Hepatocyte (in vitro differentiated cells): ENCODE measurements around the gene SENP1.

Source experiments
- EZH2 ChIP-seq: fragments of 200-600 bp; sonication (generic); IDR thresholded peaks from 2 replicates; pipeline ENCODE4 v1.6.1; 2016; ENCODE audit warnings: antibody characterized with exemption, mild to moderate bottlenecking, borderline replicate concordance
- EZH2phosphoT487 ChIP-seq: fragments of 200-600 bp; sonication (generic); IDR thresholded peaks from one replicate; pipeline ENCODE4 v1.6.1; 2018; ENCODE audit warnings: antibody characterized with exemption, mild to moderate bottlenecking, low read depth, moderate library complexity; ENCODE audit not compliant: unreplicated experiment, severe bottlenecking
- TF ChIP-seq, protein P1 (sequence below): fragments of 200-600 bp; sonication (generic); IDR thresholded peaks from 2 replicates; pipeline ENCODE4 v1.5.1; 2016; ENCODE audit warnings: antibody characterized with exemption, mild to moderate bottlenecking; ENCODE audit not compliant: poor library complexity

DNA sequence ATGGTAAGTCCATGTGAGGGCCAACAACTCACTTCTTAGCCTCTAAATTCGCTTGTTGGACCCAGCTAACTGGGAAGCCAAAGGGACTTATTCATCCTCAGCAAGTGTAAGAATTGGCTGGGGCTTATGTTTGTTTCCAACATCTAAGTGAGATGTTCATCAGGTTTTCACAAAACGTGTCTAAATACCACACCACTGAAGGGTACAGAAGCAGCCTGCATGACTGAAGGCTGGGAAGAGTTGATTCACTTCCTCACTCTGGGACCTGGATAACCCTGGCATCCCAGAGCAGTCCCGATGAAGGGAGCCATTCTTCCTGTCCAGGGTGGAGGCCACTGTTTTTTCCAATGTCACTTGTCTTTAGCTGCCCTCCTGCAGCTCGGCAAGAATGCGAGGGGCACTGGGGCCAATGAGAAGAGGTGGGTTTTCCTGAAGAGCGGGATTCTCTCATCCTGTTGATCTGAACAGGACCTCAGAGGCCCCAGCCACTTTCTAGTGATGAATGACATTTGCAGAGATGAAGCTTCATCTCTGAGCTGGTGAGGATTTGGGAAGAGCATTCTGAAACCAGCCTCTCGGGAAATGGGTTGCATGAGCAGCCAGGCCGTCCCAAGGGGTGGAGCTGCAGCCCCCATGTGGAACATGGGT is 89.4 kb downstream of the SENP1 start:
- TF ChIP-seq, protein P1, sequence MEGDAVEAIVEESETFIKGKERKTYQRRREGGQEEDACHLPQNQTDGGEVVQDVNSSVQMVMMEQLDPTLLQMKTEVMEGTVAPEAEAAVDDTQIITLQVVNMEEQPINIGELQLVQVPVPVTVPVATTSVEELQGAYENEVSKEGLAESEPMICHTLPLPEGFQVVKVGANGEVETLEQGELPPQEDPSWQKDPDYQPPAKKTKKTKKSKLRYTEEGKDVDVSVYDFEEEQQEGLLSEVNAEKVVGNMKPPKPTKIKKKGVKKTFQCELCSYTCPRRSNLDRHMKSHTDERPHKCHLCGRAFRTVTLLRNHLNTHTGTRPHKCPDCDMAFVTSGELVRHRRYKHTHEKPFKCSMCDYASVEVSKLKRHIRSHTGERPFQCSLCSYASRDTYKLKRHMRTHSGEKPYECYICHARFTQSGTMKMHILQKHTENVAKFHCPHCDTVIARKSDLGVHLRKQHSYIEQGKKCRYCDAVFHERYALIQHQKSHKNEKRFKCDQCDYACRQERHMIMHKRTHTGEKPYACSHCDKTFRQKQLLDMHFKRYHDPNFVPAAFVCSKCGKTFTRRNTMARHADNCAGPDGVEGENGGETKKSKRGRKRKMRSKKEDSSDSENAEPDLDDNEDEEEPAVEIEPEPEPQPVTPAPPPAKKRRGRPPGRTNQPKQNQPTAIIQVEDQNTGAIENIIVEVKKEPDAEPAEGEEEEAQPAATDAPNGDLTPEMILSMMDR: no peak
- TF ChIP-seq EZH2 (no peak), EZH2phosphoT487 (no peak)
